Stimulated activated CD4-positive, alpha-beta T cell treated with anti-CD3 and anti-CD28 coated beads, TNF-alpha, amount 100 ng/mL, for 48 hours (primary cell): ENCODE measurements around the gene ANKRD16.
A peak's percentile ranks its signal among the peaks of the same experiment; 100 is the strongest.
"Not testable (repeated sequence)": the region's sequence is repeated elsewhere in the genome, so short reads cannot be mapped to it uniquely, and the experiment has no call there.

Experiments
- DNase-seq, 3 donors: peaks; one replicate each; pipeline ENCODE4 v3.0.0-alpha.2; 2020; ENCODE audit warnings: low read depth in 3 of 3

Gene ANKRD16

GRCh38 chr10:5835446-5836095, 54.1 kb downstream of the ANKRD16 start:
- no peak for DNase-seq

DNA sequence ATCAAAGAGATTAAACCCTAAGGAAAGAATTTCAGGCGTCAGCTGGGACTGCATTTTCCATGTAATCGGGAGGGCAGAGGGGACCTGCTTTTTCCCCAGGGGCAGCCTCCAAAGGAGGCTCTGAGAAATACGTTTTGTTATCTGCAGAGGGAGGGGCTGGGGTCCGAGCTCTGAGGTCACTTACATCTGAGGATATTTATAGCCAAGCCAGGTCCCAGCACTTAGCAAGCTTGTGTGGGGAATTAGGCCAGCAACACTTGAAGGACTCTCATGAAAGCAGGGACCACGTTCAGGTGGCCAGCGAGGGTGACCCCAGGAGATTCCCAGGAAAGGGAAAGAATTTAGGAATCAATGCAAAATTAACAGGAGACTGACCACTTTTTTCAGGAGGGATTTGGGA, 55.9 kb downstream of the ANKRD16 start:
- DNase-seq: no peak

DNA sequence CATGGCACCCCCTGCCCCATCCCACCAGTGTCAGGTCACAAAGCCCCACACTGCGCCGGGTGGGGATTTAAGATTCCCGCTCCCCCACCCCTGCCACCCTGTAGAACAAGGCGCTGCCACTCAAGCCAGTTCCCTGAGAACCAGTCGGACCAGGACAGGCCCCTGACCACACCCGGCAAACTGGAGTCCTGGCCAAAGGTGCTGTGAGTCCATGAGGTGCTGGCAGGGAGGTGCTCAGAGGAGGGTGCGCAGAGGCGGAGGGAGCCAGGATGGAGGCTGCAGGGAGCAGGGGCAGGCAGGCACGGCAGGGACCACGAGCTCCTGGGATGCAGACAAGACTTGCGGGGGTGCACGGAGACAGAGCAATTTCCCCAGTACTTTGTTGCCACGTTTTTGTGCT, 56.7 kb downstream of the ANKRD16 start:
- DNase-seq: no peak

DNA sequence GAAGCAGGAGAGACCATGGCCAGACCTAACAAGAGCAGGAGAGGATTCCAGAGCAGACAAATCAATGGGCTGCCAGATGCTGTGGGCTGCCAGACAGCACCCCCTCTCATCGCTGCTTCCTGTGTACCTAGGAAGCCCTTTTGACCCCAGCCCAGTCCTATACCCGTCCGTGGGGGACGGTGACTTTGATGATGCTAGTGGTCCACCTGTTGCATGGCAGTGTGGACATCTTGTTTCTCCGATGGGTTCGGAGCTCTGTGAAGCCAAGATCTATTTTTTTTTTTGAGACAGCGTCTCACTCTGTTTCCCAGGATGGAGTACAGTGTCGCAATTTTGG, 58.3 kb downstream of the ANKRD16 start:
- DNase-seq: no peak

DNA sequence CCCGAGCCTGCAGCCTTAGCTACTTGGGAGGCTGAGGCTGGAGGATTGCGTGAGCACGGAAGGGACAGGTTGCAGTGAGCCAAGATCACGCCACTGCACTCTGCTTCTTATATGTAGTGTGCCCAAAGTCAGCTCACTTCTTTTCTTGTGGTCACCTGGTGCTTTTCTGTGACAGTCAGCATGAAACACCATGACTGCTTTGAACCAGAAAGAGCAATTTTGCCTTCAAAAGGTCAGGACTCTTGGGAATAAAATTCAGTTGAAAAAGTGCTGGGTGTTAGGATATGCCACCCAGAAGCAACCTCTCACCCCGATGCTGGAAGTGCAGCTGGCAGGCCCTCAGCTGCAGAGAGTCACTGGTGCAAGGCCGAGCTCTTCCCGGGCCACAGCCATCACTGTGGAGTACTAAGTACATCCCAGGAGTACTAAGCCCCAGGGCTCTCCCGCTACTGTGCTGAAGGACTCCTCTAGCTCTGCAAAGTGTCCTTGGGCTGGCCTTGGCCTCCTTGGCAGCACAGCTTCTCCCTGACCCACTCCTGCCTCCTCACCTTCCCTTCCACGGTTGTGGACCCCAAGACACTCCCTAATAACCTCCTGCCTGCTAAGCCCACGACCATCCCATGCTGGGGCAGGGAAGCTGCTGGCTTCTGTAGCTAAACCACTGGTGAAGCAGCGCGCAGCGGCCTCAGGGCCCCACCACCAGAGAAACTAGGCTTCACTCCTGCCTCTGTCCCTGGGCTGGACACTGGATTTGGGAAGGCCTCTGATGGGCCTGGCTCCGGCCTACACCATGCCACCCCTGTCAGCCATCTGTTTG, 58.9 kb downstream of the ANKRD16 start:
- DNase-seq: no peak

- no peak for DNase-seq
Measured at GRCh38 chr10:5829267-5829666, 60.4 kb downstream of the ANKRD16 start.

GRCh38 chr10:5828725-5829124, 61.0 kb downstream of the ANKRD16 start:
- no peak for DNase-seq

DNA sequence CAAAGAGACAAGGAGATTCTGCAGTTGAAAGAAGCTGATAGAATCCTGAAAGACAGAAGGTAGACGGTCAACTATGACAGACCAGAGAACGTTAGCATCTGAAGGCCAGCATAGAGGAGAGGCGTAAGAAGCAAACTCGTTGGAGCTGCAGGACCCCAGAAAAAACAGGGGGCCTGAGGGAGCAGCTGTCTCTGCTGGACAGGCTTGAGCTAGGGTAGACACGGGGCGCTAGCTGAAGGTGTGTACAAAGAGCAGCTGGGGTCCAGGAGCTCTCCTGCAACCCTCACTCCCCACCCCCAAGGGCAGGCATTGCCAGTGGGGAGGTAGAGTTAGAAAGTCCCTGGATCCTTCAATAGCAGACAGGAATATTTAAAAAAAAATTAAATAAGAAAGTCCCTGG, 61.9 kb downstream of the ANKRD16 start:
- DNase-seq: no peak

DNA sequence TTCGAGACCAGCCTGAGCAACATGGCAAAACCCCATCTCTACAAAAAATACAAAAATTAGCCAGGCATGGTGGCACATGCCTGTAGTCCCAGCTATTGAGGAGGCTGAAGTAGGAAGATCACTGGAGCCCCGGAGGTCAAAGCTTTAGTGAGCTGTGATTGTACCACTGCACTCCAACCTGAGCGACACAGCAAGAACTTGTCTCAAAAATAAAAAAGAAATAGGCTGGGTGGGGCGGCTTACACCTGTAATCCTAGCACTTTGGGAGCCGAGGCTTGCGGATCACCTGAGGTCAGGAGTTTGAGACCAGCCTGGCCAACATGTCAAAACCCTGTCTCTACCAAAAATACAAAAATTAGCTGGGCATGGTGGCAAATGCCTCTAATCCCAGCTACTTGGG, 63.2 kb downstream of the ANKRD16 start:
- DNase-seq: not testable (repeated sequence)

GRCh38 chr10:5818894-5819293, 70.8 kb downstream of the ANKRD16 start:
- no peak for DNase-seq

- no peak for DNase-seq
Measured at GRCh38 chr10:5818048-5818331, 71.7 kb downstream of the ANKRD16 start.

DNA sequence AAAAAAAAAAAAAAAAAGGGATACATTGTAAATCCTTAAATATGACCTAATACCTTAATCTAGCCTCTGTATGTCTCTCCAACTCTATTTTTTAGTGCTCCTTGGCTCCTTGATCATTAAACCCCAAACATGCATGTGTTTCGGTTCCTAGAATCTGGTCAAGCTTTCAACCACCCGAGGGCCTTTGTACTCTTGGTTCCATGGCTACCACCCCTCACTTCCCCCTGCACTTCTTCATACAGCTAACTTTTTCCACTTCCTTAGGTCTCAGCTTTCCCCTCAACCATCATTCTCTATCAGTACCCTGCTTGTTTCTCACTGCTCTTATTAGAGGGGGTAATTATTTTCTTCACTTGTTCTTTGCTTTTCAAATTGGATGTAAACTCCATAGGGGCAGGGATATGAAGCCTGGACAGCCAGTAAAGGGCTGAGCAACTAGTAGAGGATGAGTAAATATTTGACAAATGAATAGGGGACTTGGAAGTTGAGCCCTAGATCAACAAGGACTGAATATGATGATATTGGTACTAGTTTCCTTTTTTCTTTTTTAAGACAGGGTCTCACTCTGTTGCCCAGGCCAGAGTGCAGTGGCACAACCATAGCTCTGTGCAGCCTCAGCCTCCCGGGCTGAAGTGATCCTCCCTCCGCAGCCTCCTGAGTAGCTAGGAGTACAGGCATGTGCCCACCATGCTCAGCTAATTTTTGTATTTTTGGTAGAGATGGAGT, 72.2 kb downstream of the ANKRD16 start:
- DNase-seq: no peak

DNA sequence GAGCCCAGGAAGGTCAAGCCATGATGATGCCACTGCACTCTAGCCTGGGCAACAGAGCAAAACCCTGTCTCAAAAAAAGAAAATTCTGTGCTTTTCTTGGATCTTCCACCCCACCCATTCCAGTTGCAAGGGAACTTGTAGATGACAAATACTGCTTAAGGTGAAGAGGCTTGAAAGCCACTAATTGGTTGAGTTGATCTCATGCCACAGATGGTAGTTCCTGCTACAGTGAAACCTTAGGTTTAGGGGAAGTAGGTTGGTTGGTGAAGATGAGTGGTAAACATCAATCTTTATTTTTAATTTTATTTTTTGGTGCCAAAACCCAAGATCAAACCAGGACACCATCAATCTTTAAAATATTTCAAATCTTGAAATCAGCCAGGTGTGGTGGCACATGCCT, 73.5 kb downstream of the ANKRD16 start:
- DNase-seq: no peak

- DNase-seq: no peak
Measured at GRCh38 chr10:5814110-5815107, 75.3 kb downstream of the ANKRD16 start.

- peak; percentile 93 to 96 (median 95) for DNase-seq
Measured at GRCh38 chr10:5813341-5814109, 76.2 kb downstream of the ANKRD16 start, which contains the start of gene GDI2. TSS of gene GDI2 (minus strand) at chr10:5813434. CDS start at chr10:5813258, 176 bp downstream.

GRCh38 chr10:5813091-5813340, 76.7 kb downstream of the ANKRD16 start:
- DNase-seq: no peak

GRCh38 chr10:5812283-5813090, 77.2 kb downstream of the ANKRD16 start:
- peak in 2 of 3 donors; percentile 10 to 31 for DNase-seq
